ENCODE data around the gene ZNF337.

ZNF337 gene

DNA sequence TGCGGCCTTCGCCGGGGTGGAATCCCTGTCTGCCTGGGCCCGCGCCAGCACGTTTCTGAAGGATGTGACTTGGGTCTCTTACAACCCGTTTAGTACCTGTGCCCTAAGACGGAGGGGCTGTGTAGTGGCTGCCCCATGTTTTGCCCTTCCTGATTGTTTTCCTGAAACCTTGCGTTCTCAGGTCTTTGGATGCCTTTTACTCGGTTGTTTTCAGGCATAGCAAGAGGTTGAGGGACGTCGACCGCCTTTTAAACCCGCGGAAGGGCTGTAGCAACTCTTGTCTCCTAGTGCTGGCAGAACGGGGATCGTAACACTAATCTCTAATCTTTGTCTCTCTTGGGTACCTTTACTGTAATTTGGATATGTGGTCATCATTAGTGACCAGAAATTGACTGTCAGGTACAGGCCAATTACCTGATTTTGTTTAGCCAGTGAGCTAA lies 72.1 kb downstream of the ZNF337 start:
- peak; percentile 48 for DNase-seq
